Adrenal gland (tissue), 5 donors: ENCODE results near the gene MXRA8.

Experiments
- POLR2A ChIP-seq, 2 donors: fragments of 450-650 bp; IDR thresholded peaks; one replicate each; pipeline ENCODE4 v1.6.1; 2017; ENCODE audit warnings: antibody characterized with exemption in 2 of 2, mild to moderate bottlenecking in 2 of 2, moderate library complexity in 1 of 2
- TF ChIP-seq, protein P1 (sequence below), 6 experiments: fragments of 450-650 bp in 4 of 6; fragments of 200-600 bp in 2 of 6; sonication (generic) in 1 of 6; IDR thresholded peaks; 1 replicate in 5 of 6; 2 replicates in 1 of 6; pipeline versions ENCODE4 v1.5.1 to v1.8.0; 2016 to 2021; ENCODE audit warnings: antibody characterized with exemption in 6 of 6, mild to moderate bottlenecking in 2 of 6, moderate library complexity in 1 of 6
- donor health status: DM: no; HTN: no; CAD: no.

DNA sequence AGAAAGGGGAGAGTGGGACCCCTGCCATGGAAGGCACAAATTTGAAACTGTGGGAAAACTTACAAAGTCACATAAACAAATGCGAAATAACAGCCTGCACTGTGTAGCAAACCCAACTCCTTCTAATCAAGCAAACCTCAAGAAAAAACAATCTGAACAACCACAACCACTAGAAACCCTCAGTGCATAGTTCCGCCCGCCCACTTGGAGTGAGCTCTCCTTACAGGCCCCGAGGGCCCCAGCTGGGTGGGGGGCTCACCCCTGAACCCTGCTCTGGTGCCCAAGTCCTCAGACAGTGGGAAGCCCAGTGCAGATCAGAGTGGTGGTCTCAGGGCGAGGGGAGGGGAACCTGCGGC lies 931 bp upstream of the MXRA8 start:
- TF ChIP-seq POLR2A (IDR thresholded peaks at IDR 0.05), result no peak
- TF ChIP-seq, protein P1, sequence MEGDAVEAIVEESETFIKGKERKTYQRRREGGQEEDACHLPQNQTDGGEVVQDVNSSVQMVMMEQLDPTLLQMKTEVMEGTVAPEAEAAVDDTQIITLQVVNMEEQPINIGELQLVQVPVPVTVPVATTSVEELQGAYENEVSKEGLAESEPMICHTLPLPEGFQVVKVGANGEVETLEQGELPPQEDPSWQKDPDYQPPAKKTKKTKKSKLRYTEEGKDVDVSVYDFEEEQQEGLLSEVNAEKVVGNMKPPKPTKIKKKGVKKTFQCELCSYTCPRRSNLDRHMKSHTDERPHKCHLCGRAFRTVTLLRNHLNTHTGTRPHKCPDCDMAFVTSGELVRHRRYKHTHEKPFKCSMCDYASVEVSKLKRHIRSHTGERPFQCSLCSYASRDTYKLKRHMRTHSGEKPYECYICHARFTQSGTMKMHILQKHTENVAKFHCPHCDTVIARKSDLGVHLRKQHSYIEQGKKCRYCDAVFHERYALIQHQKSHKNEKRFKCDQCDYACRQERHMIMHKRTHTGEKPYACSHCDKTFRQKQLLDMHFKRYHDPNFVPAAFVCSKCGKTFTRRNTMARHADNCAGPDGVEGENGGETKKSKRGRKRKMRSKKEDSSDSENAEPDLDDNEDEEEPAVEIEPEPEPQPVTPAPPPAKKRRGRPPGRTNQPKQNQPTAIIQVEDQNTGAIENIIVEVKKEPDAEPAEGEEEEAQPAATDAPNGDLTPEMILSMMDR (IDR thresholded peaks at IDR 0.05), result no peak
